Measurements from ENCODE around the gene ARHGAP5.

DNA sequence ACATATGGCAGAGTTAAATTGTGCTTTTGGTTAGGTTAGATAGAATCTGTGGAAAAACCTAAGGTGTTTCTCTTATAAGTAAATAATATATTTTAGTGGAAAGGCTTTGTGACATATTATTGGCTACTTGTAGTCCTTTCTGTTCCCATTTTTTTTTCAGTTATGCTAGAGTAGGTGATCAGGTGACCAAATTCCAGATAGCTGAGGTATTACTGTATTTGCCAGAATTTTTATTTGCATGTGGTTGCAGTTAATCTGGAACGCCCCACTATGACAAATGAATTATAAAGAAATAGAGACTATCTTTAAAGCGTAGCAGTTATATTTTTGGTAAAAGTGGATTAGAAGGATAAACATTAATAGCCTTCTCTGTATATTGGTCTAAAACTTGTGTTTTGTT lies 52.0 kb downstream of the ARHGAP5 start:
- TF ChIP-seq, protein P1, sequence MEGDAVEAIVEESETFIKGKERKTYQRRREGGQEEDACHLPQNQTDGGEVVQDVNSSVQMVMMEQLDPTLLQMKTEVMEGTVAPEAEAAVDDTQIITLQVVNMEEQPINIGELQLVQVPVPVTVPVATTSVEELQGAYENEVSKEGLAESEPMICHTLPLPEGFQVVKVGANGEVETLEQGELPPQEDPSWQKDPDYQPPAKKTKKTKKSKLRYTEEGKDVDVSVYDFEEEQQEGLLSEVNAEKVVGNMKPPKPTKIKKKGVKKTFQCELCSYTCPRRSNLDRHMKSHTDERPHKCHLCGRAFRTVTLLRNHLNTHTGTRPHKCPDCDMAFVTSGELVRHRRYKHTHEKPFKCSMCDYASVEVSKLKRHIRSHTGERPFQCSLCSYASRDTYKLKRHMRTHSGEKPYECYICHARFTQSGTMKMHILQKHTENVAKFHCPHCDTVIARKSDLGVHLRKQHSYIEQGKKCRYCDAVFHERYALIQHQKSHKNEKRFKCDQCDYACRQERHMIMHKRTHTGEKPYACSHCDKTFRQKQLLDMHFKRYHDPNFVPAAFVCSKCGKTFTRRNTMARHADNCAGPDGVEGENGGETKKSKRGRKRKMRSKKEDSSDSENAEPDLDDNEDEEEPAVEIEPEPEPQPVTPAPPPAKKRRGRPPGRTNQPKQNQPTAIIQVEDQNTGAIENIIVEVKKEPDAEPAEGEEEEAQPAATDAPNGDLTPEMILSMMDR (conservative IDR thresholded peaks at IDR 0.05; ENCODE audit: low read length): no peak
- TF ChIP-seq EZH2phosphoT487 (IDR thresholded peaks at IDR 0.05; ENCODE audit: borderline replicate concordance, low read depth, low read length): no peak

All from OCI-LY7 (cell line).